ENCODE data around the gene FANCC. TPM values are rescaled to one million over a fixed set of nuclear protein-coding genes. Genes with fewer than 3 reads are reported as not detected.

Gene FANCC
- total and polyA plus RNA-seq, 2 of the 13 experiments (the other 11 are each of a cell fraction or from before 2014, with no cell fraction given): 7.4 to 8.6 TPM

- no peak; the same call in 1 of the 2 replicates for TF ChIP-seq BRD4 (CRISPR knock-in tag; IDR thresholded peaks at IDR 0.05)
- TF ChIP-seq FIP1L1 (IDR thresholded peaks at IDR 0.05; ENCODE audit: borderline replicate concordance, insufficient read depth, low read depth, low read length): peak; percentile 53; the same call in 1 of the 2 replicates
- no peak for TF ChIP-seq DPF2 (CRISPR knock-in tag; IDR thresholded peaks at IDR 0.05; ENCODE audit: borderline replicate concordance, low read depth)
- TF ChIP-seq SYNCRIP (IDR thresholded peaks at IDR 0.05; ENCODE audit: insufficient read depth, low read depth, low read length): no peak
- no peak for TF ChIP-seq NCOA5 (CRISPR knock-in tag; IDR thresholded peaks at IDR 0.05)
- 0 out of 2 replicates have a peak, but pooled peaks have one; percentile 45 for TF ChIP-seq KMT2A (CRISPR knock-in tag; IDR thresholded peaks at IDR 0.05)
- no peak for TF ChIP-seq CC2D1A (CRISPR knock-in tag; IDR thresholded peaks at IDR 0.05)
- no peak for TF ChIP-seq ZNF292 (CRISPR knock-in tag; IDR thresholded peaks at IDR 0.05; ENCODE audit: borderline replicate concordance, low read depth)
- TF ChIP-seq NR1H2 (CRISPR knock-in tag; IDR thresholded peaks at IDR 0.05; ENCODE audit: borderline replicate concordance, low read depth): no peak; the same call in 1 of the 2 replicates
- no peak; the same call in 1 of the 2 replicates for TF ChIP-seq MIER2 (CRISPR knock-in tag; IDR thresholded peaks at IDR 0.05)
- no peak for TF ChIP-seq ZNF678 (CRISPR knock-in tag; IDR thresholded peaks at IDR 0.05)
- TF ChIP-seq SIX4 (CRISPR knock-in tag; IDR thresholded peaks at IDR 0.05): no peak
- TF ChIP-seq, protein P1, sequence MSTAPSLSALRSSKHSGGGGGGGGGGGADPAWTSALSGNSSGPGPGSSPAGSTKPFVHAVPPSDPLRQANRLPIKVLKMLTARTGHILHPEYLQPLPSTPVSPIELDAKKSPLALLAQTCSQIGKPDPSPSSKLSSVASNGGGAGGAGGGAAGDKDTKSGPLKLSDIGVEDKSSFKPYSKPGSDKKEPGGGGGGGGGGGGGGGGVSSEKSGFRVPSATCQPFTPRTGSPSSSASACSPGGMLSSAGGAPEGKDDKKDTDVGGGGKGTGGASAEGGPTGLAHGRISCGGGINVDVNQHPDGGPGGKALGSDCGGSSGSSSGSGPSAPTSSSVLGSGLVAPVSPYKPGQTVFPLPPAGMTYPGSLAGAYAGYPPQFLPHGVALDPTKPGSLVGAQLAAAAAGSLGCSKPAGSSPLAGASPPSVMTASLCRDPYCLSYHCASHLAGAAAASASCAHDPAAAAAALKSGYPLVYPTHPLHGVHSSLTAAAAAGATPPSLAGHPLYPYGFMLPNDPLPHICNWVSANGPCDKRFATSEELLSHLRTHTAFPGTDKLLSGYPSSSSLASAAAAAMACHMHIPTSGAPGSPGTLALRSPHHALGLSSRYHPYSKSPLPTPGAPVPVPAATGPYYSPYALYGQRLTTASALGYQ (CRISPR knock-in tag; IDR thresholded peaks at IDR 0.05): peak; percentile 70
- TF ChIP-seq ZNF256 (CRISPR knock-in tag; conservative IDR thresholded peaks at IDR 0.05): no peak
- TF ChIP-seq ZNF841 (CRISPR knock-in tag; IDR thresholded peaks at IDR 0.05; ENCODE audit: borderline replicate concordance): no peak
- TF ChIP-seq RFX3 (CRISPR knock-in tag; IDR thresholded peaks at IDR 0.05): no peak
- TF ChIP-seq TAF1 (CRISPR knock-in tag; IDR thresholded peaks at IDR 0.05): peak; percentile 84
- 0 out of 2 replicates have a peak, but pooled peaks have one; percentile 73 for TF ChIP-seq ZBTB42 (CRISPR knock-in tag; IDR thresholded peaks at IDR 0.05)
- TF ChIP-seq ZNF597 (CRISPR knock-in tag; IDR thresholded peaks at IDR 0.05): no peak
- peak; percentile 93 for TF ChIP-seq E2F5 (CRISPR knock-in tag; conservative IDR thresholded peaks at IDR 0.05)
- TF ChIP-seq ZNF816 (CRISPR knock-in tag; IDR thresholded peaks at IDR 0.05; ENCODE audit: borderline replicate concordance): peak; percentile 76; the same call in 1 of the 2 replicates
- 0 out of 2 replicates have a peak, but pooled peaks have one; percentile 35 for TF ChIP-seq HOXA5 (CRISPR knock-in tag; IDR thresholded peaks at IDR 0.05)
- no peak for TF ChIP-seq SRF (IDR thresholded peaks at IDR 0.05; ENCODE audit: low read depth, low read length)
- TF ChIP-seq CAMTA2 (CRISPR knock-in tag; IDR thresholded peaks at IDR 0.05; ENCODE audit: borderline replicate concordance): no peak
- TF ChIP-seq ZBTB14 (CRISPR knock-in tag; IDR thresholded peaks at IDR 0.05): peak; percentile 99
- TF ChIP-seq ZNF891 (CRISPR knock-in tag; IDR thresholded peaks at IDR 0.05): peak; percentile 74; the same call in 1 of the 2 replicates
Measured at GRCh38 chr9:95317119-95317892, at the start of gene FANCC (continued).
